DMS53 treated with DMSO at 0.1 percent for 48 hours (cell line): ENCODE data around the gene ASPN.

ENCODE experiments used
- DNase-seq: peaks from one replicate; lab custom pipeline; 2025; ENCODE audit not compliant: unreplicated experiment; lab: John Stamatoyannopoulos, UW

ASPN gene

GRCh38 chr9:92506184-92506857 is 24.0 kb upstream of the ASPN start:
- no peak for DNase-seq

GRCh38 chr9:92504881-92505280 is 22.6 kb upstream of the ASPN start:
- no peak for DNase-seq

GRCh38 chr9:92503156-92503555 is 20.9 kb upstream of the ASPN start:
- no peak for DNase-seq

GRCh38 chr9:92501671-92502393 is 19.5 kb upstream of the ASPN start:
- no peak for DNase-seq

- DNase-seq: no peak
These were observed 18.4 kb upstream of the ASPN start for GRCh38 chr9:92500725-92501124.

GRCh38 chr9:92499701-92500100 is 17.4 kb upstream of the ASPN start:
- DNase-seq: no peak

GRCh38 chr9:92496396-92497176 is 14.3 kb upstream of the ASPN start:
- no peak for DNase-seq

GRCh38 chr9:92494856-92495255 is 12.6 kb upstream of the ASPN start:
- DNase-seq: no peak

- no peak for DNase-seq
These were observed 11.6 kb upstream of the ASPN start for GRCh38 chr9:92493749-92494387.

GRCh38 chr9:92492781-92493401 is 10.6 kb upstream of the ASPN start:
- no peak for DNase-seq

GRCh38 chr9:92488681-92489550 is 6.6 kb upstream of the ASPN start:
- DNase-seq: no peak

- DNase-seq: no peak
These were observed 4.1 kb upstream of the ASPN start for GRCh38 chr9:92486371-92486770.

GRCh38 chr9:92484563-92484962 is 2.3 kb upstream of the ASPN start:
- DNase-seq: no peak

GRCh38 chr9:92483627-92484545 is 1.6 kb upstream of the ASPN start:
- DNase-seq: no peak

- no peak for DNase-seq
These were observed 499 bp upstream of the ASPN start for GRCh38 chr9:92482805-92483204.

GRCh38 chr9:92480986-92481633 is 1.2 kb downstream of the ASPN start:
- DNase-seq: no peak

GRCh38 chr9:92480291-92480771 is 2.0 kb downstream of the ASPN start:
- DNase-seq: no peak

GRCh38 chr9:92479346-92479745 is 3.0 kb downstream of the ASPN start:
- no peak for DNase-seq
